ENCODE results near the gene HOXA11.

- TF ChIP-seq CTCF (IDR thresholded peaks at IDR 0.05) (no peak), POLR2A (IDR thresholded peaks at IDR 0.05) (no peak)
These were observed 36.0 kb downstream of the HOXA11 start for GRCh38 chr7:27148756-27149641.
